PC-3 (cell line): ENCODE measurements around the gene NPC1. TPM values are rescaled to one million over a fixed set of nuclear protein-coding genes. Genes with fewer than 3 reads are reported as not detected.

ENCODE experiments used
- ATAC-seq: fragments of 200-7000 bp; cut with Tn5 transposase; 2 replicates; pipeline ENCODE4 v1.9.1; 2020; ENCODE audit warnings: mild to moderate bottlenecking, moderate library complexity
- BruUV-seq: library from RNA; stranded (reverse); fragments of 400-500 nt; replicated peaks from 2 replicates; lab custom pipeline; 2021; lab: Mats Ljungman, UMichigan
- CTCF ChIA-PET: fragments of 300-600 bp; sonication (Branson Sonifier 250); formaldehyde crosslinking; loops from one replicate; lab custom pipeline; 2022; ENCODE audit warnings: antibody characterized with exemption; lab: Charles Lee
- POLR2A ChIA-PET: fragments of 300-600 bp; sonication (Branson Sonifier 250); formaldehyde crosslinking; loops from one replicate; lab custom pipeline; 2022; ENCODE audit warnings: antibody characterized with exemption; ENCODE audit not compliant: unreplicated experiment; lab: Charles Lee
- DNase-seq: peaks from one replicate; pipeline ENCODE4 v3.0.0-alpha.2; 2015
- H2AFZ ChIP-seq: fragments of 300-600 bp; sonication (generic); 2 replicates; pipeline ENCODE4 v1.6.0; 2016; ENCODE audit warnings: antibody characterized with exemption, low read length
- H3F3A ChIP-seq: fragments of 300-600 bp; sonication (generic); one replicate; pipeline ENCODE4 v1.6.0; 2017; ENCODE audit warnings: antibody characterized with exemption, low read length, control low read depth, mild to moderate bottlenecking; ENCODE audit not compliant: unreplicated experiment
- H3K27ac ChIP-seq: fragments of 300-600 bp; sonication (generic); 2 replicates; pipeline ENCODE4 v1.5.1; 2016; ENCODE audit warnings: mild to moderate bottlenecking, low read length
- H3K27me3 ChIP-seq: fragments of 300-600 bp; sonication (generic); 2 replicates; pipeline ENCODE4 v1.6.1; 2016; ENCODE audit warnings: low read length, mixed read lengths
- H3K36me3 ChIP-seq: fragments of 300-600 bp; sonication (generic); 2 replicates; pipeline ENCODE4 v1.6.1; 2016; ENCODE audit warnings: low read depth, mixed run types, low read length, mixed read lengths
- H3K4me1 ChIP-seq: fragments of 300-600 bp; sonication (generic); 2 replicates; pipeline ENCODE4 v1.5.1; 2016; ENCODE audit warnings: low read length; ENCODE audit not compliant: insufficient read depth
- H3K4me2 ChIP-seq: fragments of 300-600 bp; sonication (generic); 2 replicates; pipeline ENCODE4 v1.6.0; 2016; ENCODE audit warnings: low read length
- H3K4me3 ChIP-seq: fragments of 300-600 bp; sonication (generic); 2 replicates; pipeline ENCODE4 v1.5.1; 2016; ENCODE audit warnings: mild to moderate bottlenecking, low read length, mixed read lengths
- H3K79me2 ChIP-seq: fragments of 300-600 bp; sonication (generic); 2 replicates; pipeline ENCODE4 v1.6.1; 2017; ENCODE audit warnings: low read length, mixed read lengths
- H3K9ac ChIP-seq: fragments of 300-600 bp; sonication (generic); 2 replicates; pipeline ENCODE4 v1.6.0; 2016; ENCODE audit warnings: mild to moderate bottlenecking, low read length
- H3K9me2 ChIP-seq: fragments of 300-600 bp; sonication (generic); replicated peaks from 2 replicates; pipeline ENCODE4 v1.6.1; 2016; ENCODE audit warnings: mixed run types, low read length, mixed read lengths
- H3K9me3 ChIP-seq: fragments of 300-600 bp; sonication (generic); 2 replicates; pipeline ENCODE4 v1.6.1; 2016; ENCODE audit warnings: low read length, mixed read lengths
- H4K20me1 ChIP-seq: fragments of 300-600 bp; sonication (generic); 2 replicates; pipeline ENCODE4 v1.6.1; 2016; ENCODE audit warnings: low read length, mixed read lengths
- EZH2 ChIP-seq: fragments of 300-600 bp; sonication (generic); IDR thresholded peaks from one replicate; pipeline ENCODE4 v1.6.1; 2017; ENCODE audit warnings: antibody characterized with exemption, mild to moderate bottlenecking, low read length; ENCODE audit not compliant: unreplicated experiment
- EZH2phosphoT487 ChIP-seq: fragments of 300-600 bp; sonication (generic); IDR thresholded peaks from 2 replicates; pipeline ENCODE4 v1.6.1; 2018; ENCODE audit warnings: mild to moderate bottlenecking, antibody characterized with exemption, low read length, borderline replicate concordance
- intact Hi-C: fragments of 100-400 bp; cut with micrococcal nuclease; formaldehyde crosslinking; loops from 2 replicates; pipeline ENCODE4 v1.9.0; 2023
- total RNA-seq: library from RNA; depleted of rRNA; stranded (reverse); fragments of >200 nt; gene quantifications from 2 replicates; pipeline ENCODE4 v1.2.3, GENCODE V29; 2014
- TF ChIP-seq, protein P1 (sequence below): fragments of 300-600 bp; sonication (generic); conservative IDR thresholded peaks from 2 replicates; pipeline ENCODE4 v1.5.1; 2017; ENCODE audit warnings: antibody characterized with exemption, low read depth, mild to moderate bottlenecking, low read length

Gene NPC1
- total RNA-seq, 1 experiment from 2014 or later = 85.5 TPM

DNA sequence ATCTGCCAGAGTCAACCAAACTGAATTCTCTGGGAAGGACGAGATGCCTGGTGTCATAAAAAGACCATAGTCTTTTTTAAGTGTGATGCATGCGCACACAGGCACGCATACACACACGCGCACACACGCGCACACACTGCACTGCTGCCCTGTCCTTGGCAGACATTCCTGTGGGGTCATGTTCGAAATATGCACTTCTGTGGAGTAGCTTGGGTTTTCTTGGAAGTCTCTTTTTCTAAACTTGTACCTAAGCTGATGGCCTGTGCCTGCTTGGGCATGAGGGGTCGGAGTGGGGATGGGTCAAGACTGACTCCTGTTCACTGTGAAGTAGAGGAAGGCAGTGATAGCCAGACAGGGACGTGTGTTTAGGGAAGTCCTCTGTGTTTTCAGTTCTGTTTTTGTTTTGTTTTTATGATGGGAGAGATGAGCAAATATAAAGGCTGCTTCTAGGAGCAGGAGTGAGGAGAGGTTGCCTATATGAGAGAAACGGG is 87.0 kb downstream of the NPC1 start:
- H3K36me3 ChIP-seq = no peaks in the 10 kb centered on the region
- no peaks in the 10 kb centered on the region for H3K27me3 ChIP-seq
- no peak for TF ChIP-seq EZH2
- no TSS peak for BruUV-seq
- no peak overlapping the region for H3K4me2 ChIP-seq
- H3K9ac ChIP-seq = no peak overlapping the region
- H3K4me1 ChIP-seq = peaks cover 26% of the 10 kb centered on the region
- no peaks in the 10 kb centered on the region for H4K20me1 ChIP-seq
- H3K9me2 ChIP-seq = no peaks in the 10 kb centered on the region
- H3K79me2 ChIP-seq = peaks cover 8% of the 10 kb centered on the region
- CTCF ChIA-PET = no interaction called here
- POLR2A ChIA-PET = no interaction called here
- no peak overlapping the region for H2AFZ ChIP-seq
- no peak for ATAC-seq
- no peaks in the 10 kb centered on the region for H3K9me3 ChIP-seq
- H3F3A ChIP-seq = no peaks in the 10 kb centered on the region
- intact Hi-C loops = no loop called here
- no peak overlapping the region for H3K4me3 ChIP-seq
- no peak for DNase-seq
- H3K27ac ChIP-seq = no peak overlapping the region

DNA sequence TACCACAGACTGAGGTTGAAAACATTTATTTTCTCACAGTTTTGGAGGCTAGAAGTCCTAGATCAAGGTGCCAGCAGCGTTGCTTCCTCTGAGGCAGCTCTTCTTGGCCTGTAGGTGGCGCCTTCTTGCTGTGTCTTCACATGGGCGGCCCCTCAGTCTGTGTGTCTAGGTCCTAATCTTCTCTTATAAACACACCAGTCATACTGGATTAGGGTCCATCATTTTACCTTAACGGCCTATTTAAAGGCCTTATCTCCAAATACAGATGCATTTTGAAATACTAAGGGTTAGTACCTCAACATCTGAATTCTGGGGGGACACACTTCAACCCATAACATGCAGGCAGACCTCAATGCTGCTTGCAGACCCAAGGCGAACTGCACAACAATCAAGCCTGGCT is 87.4 kb downstream of the NPC1 start:
- no peak for TF ChIP-seq EZH2
- TF ChIP-seq, protein P1, sequence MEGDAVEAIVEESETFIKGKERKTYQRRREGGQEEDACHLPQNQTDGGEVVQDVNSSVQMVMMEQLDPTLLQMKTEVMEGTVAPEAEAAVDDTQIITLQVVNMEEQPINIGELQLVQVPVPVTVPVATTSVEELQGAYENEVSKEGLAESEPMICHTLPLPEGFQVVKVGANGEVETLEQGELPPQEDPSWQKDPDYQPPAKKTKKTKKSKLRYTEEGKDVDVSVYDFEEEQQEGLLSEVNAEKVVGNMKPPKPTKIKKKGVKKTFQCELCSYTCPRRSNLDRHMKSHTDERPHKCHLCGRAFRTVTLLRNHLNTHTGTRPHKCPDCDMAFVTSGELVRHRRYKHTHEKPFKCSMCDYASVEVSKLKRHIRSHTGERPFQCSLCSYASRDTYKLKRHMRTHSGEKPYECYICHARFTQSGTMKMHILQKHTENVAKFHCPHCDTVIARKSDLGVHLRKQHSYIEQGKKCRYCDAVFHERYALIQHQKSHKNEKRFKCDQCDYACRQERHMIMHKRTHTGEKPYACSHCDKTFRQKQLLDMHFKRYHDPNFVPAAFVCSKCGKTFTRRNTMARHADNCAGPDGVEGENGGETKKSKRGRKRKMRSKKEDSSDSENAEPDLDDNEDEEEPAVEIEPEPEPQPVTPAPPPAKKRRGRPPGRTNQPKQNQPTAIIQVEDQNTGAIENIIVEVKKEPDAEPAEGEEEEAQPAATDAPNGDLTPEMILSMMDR = peak; percentile 90
- ChIA-PET POLR2A (no interaction called here), CTCF (interaction anchor here (0.5 to 0.8 kb wide), 4 partner anchors 11 to 204 kb away, joined by 4 to 11 read pairs (median 6); no protein-coding TSS in a partner anchor)
- H3K9ac ChIP-seq = no peak overlapping the region
- no peaks in the 10 kb centered on the region for H3K9me2 ChIP-seq
- H2AFZ ChIP-seq = no peak overlapping the region
- peaks cover 26% of the 10 kb centered on the region for H3K4me1 ChIP-seq
- DNase-seq (peak; percentile 68), ATAC-seq (peak; percentile 26)
- H3K27ac ChIP-seq = no peak overlapping the region
- intact Hi-C loops = no loop called here
- no peak overlapping the region for H3K4me2 ChIP-seq
- H3K27me3 ChIP-seq = no peaks in the 10 kb centered on the region
- peaks cover 4% of the 10 kb centered on the region for H3K79me2 ChIP-seq
- no peaks in the 10 kb centered on the region for H3K9me3 ChIP-seq
- no peaks in the 10 kb centered on the region for H3F3A ChIP-seq
- no peak overlapping the region for H3K4me3 ChIP-seq
- H3K36me3 ChIP-seq = no peaks in the 10 kb centered on the region
- BruUV-seq = no TSS peak
- H4K20me1 ChIP-seq = no peaks in the 10 kb centered on the region

DNA sequence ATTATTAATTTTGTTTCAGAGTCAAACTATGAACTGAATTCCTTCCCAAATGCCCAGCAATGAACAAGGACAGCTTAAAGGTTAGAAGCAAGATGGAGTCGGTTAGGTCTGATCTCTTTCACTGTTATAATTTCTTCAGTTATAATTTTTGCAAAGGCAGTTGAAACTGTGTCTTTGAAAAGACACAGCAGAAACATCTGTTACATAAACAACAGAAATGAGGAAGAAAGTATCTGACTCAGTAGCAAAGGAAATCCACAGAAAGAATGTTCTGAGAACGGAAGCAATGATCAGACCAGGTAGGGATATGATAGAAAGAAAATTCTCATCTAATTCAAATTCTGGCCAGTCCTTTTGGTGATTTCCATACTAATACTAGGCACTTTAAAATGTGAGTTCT is 88.2 kb downstream of the NPC1 start:
- no peak overlapping the region for H3K4me2 ChIP-seq
- POLR2A ChIA-PET = no interaction called here
- no peaks in the 10 kb centered on the region for H3K36me3 ChIP-seq
- H3K9ac ChIP-seq = no peak overlapping the region
- no peaks in the 10 kb centered on the region for H3K27me3 ChIP-seq
- intact Hi-C loops = no loop called here
- H3F3A ChIP-seq = no peaks in the 10 kb centered on the region
- no peak for ATAC-seq
- H2AFZ ChIP-seq = no peak overlapping the region
- no peak for TF ChIP-seq EZH2phosphoT487
- no peak for TF ChIP-seq EZH2
- TF ChIP-seq, protein P1 = no peak
- H3K27ac ChIP-seq = no peak overlapping the region
- no TSS peak for BruUV-seq
- no peaks in the 10 kb centered on the region for H4K20me1 ChIP-seq
- H3K79me2 ChIP-seq = no peaks in the 10 kb centered on the region
- no peaks in the 10 kb centered on the region for H3K9me3 ChIP-seq
- DNase-seq = no peak
- H3K4me1 ChIP-seq = peaks cover 26% of the 10 kb centered on the region
- no peaks in the 10 kb centered on the region for H3K9me2 ChIP-seq
- CTCF ChIA-PET = interaction anchor here (0.5 to 0.8 kb wide), 5 partner anchors 10 to 205 kb away, joined by 3 to 11 read pairs (median 4); no protein-coding TSS in a partner anchor
- H3K4me3 ChIP-seq = no peak overlapping the region
